Medulla oblongata (tissue), 1 donor: ENCODE data around the gene M1AP.

Source experiments
- DNase-seq: peaks from one replicate; pipeline ENCODE4 v3.0.0-alpha.2; 2015; ENCODE audit errors: extremely low spot score

M1AP gene

DNA sequence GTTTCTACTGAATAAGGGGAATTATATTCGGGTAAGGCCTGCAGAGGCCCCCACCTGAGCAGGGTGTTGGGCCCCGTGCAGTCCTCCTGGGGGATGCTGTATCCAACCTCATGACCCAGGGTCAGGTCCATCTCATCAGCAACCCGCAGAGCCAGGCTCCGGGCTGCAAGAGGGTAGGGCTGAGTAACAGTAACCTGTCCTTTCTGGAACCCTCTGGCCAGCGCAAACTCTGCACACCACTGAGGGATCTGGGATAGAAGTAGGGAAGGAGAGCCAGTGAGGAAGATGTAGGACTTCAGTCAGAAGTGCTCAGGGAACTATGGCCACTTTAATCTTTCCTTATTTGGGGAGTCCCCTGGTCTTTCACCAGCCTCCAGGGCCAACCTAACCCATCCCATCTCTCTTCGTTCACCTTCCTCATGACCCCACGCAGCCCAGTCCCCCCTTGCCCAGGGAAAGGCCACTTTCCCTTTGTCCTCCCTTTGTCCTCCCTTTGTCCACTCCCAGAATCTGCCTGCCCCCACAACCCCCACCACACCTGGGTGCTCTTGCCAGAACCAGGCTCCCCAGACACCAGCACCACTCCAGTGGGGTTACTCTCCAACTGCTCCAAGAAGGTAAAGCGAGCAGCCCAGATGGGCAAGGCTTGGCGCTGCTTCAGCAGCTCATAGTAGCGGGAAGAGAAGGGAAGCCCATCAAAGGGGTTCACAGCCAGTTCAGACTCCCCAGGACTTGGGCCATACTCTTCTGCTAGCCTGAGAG is 123.0 kb downstream of the M1AP start:
- no peak for DNase-seq

DNA sequence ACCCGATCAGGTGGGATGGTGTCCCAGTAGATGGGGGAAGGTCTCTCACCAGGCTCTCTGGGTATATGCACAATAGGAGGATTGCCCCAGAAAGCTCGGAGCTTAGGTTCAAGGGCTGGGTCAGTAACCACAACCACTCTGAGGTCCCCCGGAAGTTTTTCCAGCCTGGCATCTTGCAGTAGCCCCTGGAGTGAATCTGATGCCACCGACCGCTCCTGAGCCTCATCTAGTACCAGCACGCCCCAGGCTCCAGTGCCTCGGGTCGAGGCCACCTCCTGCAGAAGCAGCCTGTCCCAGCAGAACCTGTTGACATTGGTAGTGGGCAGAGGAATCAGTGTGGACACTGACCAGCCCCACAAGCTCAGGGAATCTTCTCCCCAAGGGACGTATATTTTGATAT is 124.1 kb downstream of the M1AP start:
- no peak for DNase-seq

DNA sequence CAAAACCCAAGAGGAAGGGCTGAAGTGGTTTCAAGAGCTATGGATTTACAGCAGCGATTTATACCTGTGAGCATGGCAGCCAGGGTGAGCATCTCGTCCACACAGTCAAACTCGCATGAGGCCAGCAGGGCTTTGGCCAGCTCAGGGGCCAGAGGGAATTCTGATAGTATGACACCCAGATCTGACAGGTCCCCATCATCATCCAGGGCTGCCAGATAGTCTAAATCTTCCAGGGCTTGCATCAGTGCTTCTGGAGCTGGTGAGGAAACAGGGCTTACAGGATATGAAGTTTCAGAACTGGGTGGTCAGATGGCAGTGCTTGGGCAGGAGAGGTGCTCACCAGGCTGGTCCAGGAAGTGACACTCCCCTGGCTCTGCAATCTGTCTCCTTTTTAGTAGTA is 125.6 kb downstream of the M1AP start:
- no peak for DNase-seq

DNA sequence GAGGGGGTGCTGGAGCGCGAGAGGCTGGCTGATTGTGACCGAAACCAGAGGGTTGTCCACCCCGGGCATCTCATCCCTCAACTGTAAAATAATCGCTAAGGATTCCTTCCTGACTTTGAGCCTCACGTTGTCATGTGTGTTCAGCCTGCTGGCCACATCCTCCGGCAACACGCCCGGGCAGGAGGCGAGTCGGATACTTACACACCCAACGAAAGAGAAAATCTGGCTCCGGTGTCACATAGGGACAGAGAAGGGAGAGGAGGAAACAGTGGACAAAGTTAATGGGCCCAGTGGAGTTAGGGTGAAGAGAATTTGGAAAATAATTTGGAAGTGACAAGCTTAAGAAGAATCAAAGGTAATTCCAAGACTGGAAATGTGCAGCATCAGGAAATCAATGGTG is 131.5 kb downstream of the M1AP start:
- no peak for DNase-seq

DNA sequence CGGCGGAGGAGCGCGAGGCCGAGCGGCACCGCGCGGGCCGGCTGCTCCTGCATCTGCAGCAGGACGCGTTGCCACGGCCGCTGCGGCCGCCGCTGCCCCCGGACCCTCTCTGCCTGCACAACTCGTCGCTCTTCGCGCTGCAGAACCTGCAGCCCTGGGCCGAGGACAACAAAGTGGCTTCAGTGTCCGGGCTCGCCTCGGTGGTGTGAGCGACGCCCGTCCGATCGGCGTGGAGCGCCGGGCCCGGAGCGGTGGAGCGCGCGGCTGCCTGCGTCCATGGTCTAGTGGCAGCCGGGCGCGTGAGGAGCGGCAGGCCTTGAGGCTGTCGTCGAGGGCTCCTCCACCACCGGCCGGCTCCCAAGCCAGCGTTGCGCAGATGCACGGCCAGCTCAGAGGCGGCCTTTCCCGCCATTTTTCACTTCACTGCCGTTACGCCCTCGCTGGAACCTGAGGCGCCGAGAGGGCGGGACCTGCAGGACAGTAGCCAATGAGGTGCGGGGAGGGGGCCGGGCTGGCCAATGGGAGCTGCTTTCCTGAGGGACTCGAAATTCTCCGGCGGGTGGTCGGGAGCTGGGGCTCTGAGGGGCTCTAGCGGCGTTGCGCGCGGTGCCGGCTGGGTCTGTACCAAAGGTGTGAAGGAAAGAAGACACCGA is 132.0 kb downstream of the M1AP start:
- peak; percentile 37 for DNase-seq

DNA sequence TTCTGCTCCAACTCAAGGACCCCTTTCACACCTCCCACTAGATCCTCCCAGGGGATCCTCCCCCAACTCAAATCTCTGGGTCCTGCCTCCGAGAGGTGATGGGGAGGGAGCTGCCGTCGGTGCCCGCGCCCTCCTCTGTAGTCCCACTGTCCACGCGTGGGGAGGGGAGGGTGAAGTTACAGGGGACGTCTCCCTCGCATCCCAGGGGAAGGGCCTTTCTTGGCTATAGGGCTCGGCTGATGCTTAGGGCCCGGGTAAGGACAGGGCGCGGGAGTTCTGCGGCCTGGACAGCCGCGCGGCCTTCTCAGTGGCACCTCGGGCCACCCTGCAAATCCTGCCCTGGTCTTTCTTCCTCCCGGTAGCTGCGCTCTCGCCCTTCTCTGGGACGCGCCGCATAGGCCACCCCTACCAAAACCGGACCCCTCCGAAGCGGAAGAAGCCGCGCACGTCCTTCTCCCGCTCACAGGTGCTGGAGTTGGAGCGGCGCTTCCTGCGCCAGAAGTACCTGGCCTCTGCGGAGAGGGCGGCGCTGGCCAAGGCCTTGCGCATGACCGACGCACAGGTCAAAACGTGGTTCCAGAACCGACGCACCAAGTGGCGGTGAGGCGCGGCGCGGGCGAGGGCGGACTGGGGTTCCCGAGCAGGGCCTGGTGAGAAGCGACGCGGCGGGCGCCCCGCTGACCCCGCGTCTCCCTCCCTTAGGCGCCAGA is 132.7 kb downstream of the M1AP start:
- no peak for DNase-seq

DNA sequence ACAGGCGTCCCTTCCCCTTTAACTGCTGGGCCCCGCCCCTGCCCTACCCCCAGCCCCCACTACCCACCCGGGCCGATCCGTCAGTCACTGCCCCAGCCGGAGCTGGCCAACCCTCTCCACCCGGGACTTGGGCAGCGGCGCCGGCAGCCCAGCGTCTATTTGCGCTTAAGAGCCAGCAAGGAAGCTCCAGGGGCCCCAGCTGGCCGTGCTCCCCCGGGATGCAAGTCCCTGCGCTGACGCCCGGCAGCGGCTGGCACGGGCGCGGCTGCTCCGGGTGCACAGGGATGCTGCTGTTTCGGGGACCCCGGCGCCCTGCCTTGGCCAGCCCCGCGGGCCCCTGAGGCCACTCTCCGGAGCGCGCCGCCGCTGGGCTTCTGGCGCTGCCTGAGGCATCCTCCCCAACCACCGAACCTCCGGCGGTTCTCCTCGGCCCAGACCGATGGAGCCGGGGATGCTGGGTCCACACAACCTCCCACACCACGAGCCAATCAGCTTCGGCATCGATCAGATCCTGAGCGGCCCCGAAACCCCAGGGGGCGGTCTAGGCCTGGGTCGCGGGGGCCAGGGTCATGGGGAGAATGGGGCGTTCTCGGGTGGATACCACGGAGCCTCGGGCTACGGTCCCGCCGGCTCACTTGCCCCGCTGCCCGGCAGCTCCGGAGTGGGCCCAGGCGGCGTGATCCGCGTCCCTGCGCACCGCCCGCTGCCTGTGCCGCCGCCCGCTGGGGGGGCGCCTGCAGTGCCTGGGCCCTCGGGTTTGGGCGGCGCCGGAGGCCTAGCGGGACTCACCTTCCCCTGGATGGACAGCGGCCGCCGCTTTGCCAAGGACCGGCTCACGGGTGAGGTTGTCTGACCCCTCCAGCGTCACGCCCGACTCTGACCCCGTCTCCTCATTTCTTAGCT is 133.5 kb downstream of the M1AP start, which contains the start of gene TLX2:
TLX2 (plus strand) TSS at position 83 of the 903 bp plus-strand sequence; CDS start at position 440, 357 bp downstream.
- DNase-seq, result no peak

DNA sequence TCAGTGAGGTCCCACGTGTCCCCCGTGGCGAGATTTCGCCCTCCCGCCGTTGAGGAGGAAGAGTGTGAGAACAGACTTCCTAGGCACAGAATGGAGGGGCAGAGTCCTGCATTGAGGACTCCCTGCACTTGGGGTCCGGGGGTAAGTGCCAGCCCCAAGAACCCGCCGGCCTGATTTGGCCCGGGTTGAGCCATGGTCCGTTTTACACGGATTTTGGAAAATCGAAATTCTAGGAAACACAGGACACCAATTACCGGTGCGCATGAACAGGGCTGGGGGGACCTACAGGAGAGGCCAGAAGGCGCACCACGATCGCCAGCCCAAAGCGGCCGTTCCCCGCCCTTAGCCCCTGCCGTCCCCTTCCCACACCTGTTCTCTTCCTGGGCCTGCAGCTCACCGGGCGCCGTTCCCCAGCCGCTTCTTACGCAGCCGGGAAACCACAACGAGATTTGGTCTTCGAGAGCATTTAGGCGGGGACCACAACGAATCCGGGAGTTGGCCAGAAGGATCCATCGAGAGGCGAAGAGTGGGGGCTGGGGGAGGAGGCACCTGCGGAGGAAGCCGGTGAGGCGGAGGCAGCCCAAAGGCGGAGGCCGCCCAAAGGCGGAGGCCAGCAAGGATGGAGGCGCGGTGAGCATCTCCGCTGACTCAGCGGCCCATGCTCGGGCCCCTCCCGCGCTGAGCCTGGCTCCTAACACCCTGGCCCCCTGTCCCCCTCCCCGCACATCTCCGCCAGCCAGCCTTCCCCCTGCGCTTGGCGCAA is 134.3 kb downstream of the M1AP start:
- no peak for DNase-seq

DNA sequence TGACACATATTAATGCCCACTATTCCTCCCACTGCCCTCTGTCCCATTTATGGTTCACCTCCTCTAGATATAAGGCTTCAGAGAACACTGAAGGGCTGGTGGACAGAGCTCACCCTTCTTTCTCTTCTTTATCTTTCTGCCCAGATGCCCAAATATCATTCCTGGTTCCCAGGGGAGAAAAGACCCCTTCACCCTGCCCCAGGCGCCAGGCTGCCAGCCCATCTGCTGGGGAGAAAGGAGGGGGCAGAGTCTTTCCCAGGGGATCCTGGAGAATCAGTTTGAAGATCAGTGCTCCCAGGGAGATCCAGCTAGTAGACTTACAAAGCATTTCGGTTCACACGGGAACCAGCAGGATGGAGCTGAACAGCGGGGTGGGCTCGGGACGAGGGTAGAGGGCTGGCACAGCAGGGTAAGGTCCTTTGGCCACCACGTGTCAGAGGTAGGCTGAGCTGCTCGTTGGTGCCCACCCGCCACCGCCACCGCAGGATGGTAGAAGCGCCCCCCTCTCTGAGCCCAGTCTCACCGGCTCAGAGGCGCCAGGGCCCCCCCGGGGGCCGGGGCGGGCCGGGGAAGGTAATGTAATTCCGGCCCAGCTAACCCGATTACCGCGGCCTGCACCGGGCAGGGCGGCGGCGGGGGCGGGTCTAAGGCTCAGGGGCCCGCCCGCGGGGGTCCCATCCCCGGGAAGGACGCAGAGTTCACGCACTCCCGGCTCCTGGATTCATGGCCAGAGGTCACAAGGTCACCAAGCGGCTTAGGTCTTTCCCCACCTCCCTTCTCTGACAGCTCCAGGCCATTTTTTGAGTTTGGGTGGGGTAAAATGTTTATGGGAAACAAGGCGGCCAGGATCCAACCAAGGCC is 135.2 kb downstream of the M1AP start:
- DNase-seq, result no peak

DNA sequence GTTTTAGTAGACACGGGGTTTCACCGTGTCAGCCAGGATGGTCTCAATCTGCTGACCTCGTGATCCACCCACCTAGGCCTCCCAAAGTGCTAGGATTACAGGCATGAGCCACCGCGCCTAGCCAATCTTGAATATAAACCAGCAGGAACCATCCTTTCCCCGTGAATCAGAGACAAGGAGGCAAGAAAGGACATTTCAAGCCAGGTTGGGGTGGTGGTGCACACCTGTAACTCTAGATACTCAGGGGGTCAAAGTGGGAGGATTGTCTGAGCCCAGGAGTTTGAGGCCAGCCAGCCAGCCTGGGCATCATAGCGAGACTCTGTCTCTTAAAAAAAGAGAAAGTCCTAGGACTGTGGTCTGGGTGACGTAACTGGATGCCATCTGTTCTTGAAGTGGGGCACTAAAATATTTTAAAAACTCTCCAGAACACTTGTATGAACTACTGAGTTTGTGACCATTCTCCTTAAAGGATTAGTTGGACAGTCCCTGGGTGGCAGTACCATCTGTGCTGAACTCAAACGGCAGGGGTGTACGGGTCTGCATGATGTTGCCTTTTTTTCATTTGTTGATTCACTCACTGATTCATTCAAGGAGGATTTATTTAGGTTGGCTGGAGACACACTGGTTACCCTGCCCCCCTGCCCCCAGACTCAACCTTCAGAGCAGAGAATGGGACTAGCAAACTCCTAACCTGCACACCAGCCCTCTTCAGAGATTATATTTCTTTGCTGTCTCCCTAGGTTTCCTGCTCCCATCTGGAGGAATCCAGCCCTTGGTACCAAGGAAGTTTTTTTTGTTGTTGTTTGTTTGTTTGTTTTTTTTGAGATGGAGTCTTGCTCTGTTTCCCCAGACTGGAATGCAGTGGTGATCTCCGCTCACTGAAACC is 136.8 kb downstream of the M1AP start:
- DNase-seq, result no peak

DNA sequence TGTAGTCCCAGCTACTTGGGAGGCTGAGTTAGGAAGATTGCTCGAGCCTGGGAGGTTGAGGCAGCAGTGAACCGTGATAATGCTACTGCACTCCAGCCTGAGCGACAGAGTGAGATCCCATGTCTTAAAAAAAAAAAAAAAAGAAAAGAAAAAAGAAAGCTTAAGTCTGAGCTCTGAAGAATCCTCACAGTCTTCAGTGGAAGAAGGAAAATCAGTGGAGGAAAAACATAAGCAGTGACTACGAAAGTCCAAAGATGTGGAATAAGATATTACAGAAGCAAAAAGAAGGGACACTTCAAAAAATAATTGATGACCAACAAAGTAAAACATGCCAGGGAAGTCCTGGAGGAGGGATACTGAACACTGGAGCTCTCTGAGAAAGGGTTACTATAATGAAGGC is 137.9 kb downstream of the M1AP start:
- no peak for DNase-seq

DNA sequence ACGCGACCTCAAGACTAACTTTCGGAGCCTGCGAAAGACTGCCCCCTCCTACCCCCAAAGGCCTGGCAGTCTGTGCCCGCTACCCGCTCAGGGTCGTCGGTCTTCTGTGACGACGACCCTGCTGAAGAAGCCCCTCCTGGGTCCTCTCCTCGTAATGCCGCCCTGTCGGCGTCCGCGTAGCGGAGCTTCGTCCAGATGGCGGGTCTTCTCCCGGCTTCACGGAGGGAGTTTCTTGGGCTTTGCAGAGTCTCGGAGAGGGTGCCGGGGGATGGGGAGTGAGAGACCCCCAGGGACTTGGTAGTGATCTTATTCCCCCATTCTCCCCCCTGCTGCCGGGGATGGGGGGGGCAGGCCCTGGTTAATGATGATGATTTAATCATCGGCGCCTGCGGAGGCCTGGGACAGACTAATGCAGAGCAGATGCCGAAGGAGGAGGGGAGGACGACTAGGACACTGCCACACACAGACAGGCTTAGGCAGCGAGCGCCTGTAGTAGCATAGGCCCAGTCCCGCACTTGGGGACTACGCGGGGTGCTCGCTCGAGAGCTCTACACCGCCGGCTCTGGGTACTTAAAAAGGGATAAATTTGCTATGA is 140.1 kb downstream of the M1AP start:
- no peak for DNase-seq
